Measurements from ENCODE around the gene ZBTB7C.

The ZBTB7C gene

GRCh38 chr18:48073211-48073930 is 335.8 kb downstream of the ZBTB7C start:
- peak; percentile 71 for DNase-seq

- DNase-seq: peak; percentile 69
Measured at GRCh38 chr18:48072428-48073204, 336.6 kb downstream of the ZBTB7C start.

- no peak for DNase-seq
Measured at GRCh38 chr18:48068916-48069445, 340.2 kb downstream of the ZBTB7C start.

GRCh38 chr18:48066225-48066652 is 342.9 kb downstream of the ZBTB7C start:
- DNase-seq: peak; percentile 45

GRCh38 chr18:48065601-48065995 is 343.6 kb downstream of the ZBTB7C start:
- DNase-seq: no peak

GRCh38 chr18:48064978-48065600 is 344.1 kb downstream of the ZBTB7C start:
- DNase-seq: no peak

- DNase-seq: no peak
Measured at GRCh38 chr18:48061781-48062570, 347.2 kb downstream of the ZBTB7C start.

- DNase-seq: no peak
Measured at GRCh38 chr18:48060970-48061369, 348.2 kb downstream of the ZBTB7C start.

- no peak for DNase-seq
Measured at GRCh38 chr18:48060346-48060745, 348.8 kb downstream of the ZBTB7C start.

GRCh38 chr18:48059455-48060010 is 349.6 kb downstream of the ZBTB7C start:
- DNase-seq: peak; percentile 49

- peak; percentile 19 for DNase-seq
Measured at GRCh38 chr18:48058486-48058885, 350.7 kb downstream of the ZBTB7C start.

GRCh38 chr18:48057018-48057417 is 352.2 kb downstream of the ZBTB7C start:
- DNase-seq: no peak

- peak; percentile 11 for DNase-seq
Measured at GRCh38 chr18:48055351-48055750, 353.8 kb downstream of the ZBTB7C start.

GRCh38 chr18:48053881-48054816 is 355.0 kb downstream of the ZBTB7C start:
- DNase-seq: peak; percentile 40

- no peak for DNase-seq
Measured at GRCh38 chr18:48052842-48053241, 356.3 kb downstream of the ZBTB7C start.

GRCh38 chr18:48051945-48052840 is 357.0 kb downstream of the ZBTB7C start:
- DNase-seq: peak; percentile 12

GRCh38 chr18:48050176-48050575 is 359.0 kb downstream of the ZBTB7C start:
- peak; percentile 42 for DNase-seq

- peak; percentile 34 for DNase-seq
Measured at GRCh38 chr18:48049757-48050156, 359.4 kb downstream of the ZBTB7C start.

GRCh38 chr18:48048251-48048650 is 360.9 kb downstream of the ZBTB7C start:
- no peak for DNase-seq

- peak; percentile 11 for DNase-seq
Measured at GRCh38 chr18:48046843-48047242, 362.3 kb downstream of the ZBTB7C start.
